Keratinocyte (primary cell): ENCODE results near the gene TFEC.

Source experiments
- EZH2 ChIP-seq: IDR thresholded peaks from one replicate; pipeline ENCODE4 v1.6.1; 2012; ENCODE audit warnings: inconsistent platforms, mild to moderate bottlenecking, low read length, moderate library complexity
- TF ChIP-seq, protein P1 (sequence below), 3 experiments: IDR thresholded peaks in 1 of 3; conservative IDR thresholded peaks in 1 of 3; optimal IDR thresholded peaks in 1 of 3; 2 replicates in 2 of 3; 3 replicates in 1 of 3; pipeline versions ENCODE3 to v1.5.1; 2011; ENCODE audit warnings: low read length in 3 of 3, mild to moderate bottlenecking in 3 of 3, moderate library complexity in 2 of 3, control low read depth in 1 of 3, inconsistent platforms in 1 of 3; ENCODE audit not compliant: insufficient read depth in 2 of 3; ENCODE audit errors: extremely low read depth in 1 of 3

DNA sequence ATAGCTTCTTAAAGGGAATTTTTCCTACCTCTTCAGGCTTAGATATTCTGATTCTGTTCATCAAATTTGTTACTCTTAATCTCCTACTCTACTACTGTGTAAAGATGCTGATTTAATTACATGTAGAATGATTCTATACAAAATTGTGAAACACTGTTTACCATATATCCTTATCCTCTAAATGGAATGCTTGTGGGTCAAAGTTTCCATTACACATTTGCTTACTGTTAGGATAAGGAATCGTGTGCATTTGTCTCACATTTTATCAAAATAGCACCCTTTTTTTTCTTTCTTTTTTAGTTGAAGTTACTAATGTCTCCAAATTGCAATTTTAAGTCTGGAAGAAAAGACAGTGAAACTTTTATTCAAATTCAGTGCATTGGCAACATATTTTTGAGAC, 65.3 kb downstream of the TFEC start:
- TF ChIP-seq, protein P1, sequence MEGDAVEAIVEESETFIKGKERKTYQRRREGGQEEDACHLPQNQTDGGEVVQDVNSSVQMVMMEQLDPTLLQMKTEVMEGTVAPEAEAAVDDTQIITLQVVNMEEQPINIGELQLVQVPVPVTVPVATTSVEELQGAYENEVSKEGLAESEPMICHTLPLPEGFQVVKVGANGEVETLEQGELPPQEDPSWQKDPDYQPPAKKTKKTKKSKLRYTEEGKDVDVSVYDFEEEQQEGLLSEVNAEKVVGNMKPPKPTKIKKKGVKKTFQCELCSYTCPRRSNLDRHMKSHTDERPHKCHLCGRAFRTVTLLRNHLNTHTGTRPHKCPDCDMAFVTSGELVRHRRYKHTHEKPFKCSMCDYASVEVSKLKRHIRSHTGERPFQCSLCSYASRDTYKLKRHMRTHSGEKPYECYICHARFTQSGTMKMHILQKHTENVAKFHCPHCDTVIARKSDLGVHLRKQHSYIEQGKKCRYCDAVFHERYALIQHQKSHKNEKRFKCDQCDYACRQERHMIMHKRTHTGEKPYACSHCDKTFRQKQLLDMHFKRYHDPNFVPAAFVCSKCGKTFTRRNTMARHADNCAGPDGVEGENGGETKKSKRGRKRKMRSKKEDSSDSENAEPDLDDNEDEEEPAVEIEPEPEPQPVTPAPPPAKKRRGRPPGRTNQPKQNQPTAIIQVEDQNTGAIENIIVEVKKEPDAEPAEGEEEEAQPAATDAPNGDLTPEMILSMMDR (optimal IDR thresholded peaks at IDR 0.05 in 1 of 3, IDR thresholded peaks at IDR 0.05 in 1 of 3, conservative IDR thresholded peaks at IDR 0.05 in 1 of 3; ENCODE audit: extremely low read depth in 1 of 3, insufficient read depth in 2 of 3, low read length in 3 of 3): no peak
- TF ChIP-seq EZH2: no peak
